Measurements from ENCODE around the gene CDX2. TPM values are rescaled to one million over a fixed set of nuclear protein-coding genes. Genes with fewer than 3 reads are reported as not detected.

The CDX2 gene
- total RNA-seq, 1 experiment from 2014 or later: not detected

DNA sequence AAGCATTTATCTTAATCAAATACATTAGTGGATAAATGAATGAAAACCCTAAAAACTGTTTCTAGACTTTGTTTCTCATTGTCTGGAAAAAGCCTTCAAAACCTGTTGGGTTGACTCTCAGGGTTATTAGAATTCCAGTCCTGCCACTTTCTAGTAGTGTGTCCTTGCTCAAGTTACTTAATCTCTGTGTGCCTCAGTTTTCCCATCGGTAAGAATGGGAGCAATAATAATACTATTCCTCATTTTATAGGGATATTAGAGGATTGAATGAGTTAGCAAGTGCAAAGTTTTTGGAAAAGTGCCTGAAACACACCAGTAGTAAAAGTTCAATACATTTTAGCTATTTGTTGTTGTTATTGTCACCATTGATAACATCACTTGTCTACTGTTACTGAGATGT is 16.5 kb upstream of the CDX2 start:
- Histone ChIP-seq H3K27me3 (ENCODE audit: control insufficient read depth, insufficient read depth, low read length) (peaks cover 46% of the 10 kb centered on the region), H3K4me3 (ENCODE audit: insufficient read depth, low read depth, low read length) (no peak overlapping the region), H3K36me3 (replicated peaks; ENCODE audit: control insufficient read depth, insufficient read depth, low read length) (no peaks in the 10 kb centered on the region)
- DNase-seq: no peak

DNA sequence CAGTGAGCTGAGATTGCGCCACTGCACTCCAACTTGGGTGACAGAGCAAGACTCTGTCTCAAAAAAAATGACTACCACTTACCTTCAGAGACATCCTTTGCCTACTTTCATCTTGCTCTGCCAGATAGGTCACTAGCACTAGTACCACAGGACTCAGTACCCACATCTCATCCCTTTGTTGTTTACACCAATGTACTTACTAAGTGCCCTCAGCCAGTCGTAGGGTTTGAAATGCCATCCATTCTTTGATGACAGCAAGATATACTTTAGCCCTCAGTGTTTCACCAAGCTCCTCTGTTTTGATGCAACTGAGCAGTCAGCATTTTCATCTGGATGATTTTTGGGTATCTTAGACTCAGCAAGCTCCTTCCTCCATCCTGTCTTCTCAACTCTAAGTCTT is 13.2 kb upstream of the CDX2 start:
- DNase-seq: no peak
- peaks cover 78% of the 10 kb centered on the region for H3K27me3 ChIP-seq (ENCODE audit: control insufficient read depth, insufficient read depth, low read length)
- no peaks in the 10 kb centered on the region for H3K36me3 ChIP-seq (replicated peaks; ENCODE audit: control insufficient read depth, insufficient read depth, low read length)

DNA sequence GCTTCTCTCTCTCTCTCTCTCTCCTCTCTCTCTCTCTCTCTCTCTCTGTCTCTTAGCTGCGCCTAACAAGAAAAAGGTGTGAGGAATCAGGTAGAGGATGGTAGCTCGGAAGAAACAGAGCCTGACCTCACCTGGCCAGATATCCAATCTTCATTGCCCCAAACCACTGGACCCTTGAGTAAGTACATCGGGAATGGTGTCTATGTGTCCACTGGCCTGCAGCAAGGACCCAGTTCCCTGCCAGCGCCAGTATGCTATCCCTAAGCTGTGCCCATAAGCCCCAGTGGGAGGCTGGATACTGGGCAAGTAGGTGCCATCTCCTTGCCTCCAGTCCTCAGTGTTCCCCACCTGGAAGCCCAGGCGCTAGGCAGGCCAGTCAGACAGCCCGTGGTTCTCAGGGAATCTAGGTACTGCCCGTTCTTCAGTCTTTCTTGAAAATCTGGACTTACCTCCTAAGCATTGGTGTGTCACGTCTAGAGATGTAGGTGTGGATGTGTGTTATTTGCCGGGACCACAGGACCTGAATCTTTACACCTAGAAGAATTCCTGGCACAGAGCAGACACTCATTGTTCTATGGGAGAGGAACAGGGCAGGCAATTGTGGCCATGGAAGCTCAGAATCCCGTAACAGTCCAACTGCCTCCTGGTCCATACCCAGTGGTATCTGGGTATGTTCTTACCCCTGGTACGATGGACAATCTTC is 12.0 kb upstream of the CDX2 start:
- DNase-seq: no peak
- no peaks in the 10 kb centered on the region for H3K36me3 ChIP-seq (replicated peaks; ENCODE audit: control insufficient read depth, insufficient read depth, low read length)
- H3K4me3 ChIP-seq (ENCODE audit: insufficient read depth, low read depth, low read length): no peak overlapping the region
- peaks cover 83% of the 10 kb centered on the region for H3K27me3 ChIP-seq (ENCODE audit: control insufficient read depth, insufficient read depth, low read length)

More for the DNA sequence above, 13.2 kb upstream of the CDX2 start:
- no peak overlapping the region for H3K4me3 ChIP-seq (ENCODE audit: insufficient read depth, low read depth, low read length)

DNA sequence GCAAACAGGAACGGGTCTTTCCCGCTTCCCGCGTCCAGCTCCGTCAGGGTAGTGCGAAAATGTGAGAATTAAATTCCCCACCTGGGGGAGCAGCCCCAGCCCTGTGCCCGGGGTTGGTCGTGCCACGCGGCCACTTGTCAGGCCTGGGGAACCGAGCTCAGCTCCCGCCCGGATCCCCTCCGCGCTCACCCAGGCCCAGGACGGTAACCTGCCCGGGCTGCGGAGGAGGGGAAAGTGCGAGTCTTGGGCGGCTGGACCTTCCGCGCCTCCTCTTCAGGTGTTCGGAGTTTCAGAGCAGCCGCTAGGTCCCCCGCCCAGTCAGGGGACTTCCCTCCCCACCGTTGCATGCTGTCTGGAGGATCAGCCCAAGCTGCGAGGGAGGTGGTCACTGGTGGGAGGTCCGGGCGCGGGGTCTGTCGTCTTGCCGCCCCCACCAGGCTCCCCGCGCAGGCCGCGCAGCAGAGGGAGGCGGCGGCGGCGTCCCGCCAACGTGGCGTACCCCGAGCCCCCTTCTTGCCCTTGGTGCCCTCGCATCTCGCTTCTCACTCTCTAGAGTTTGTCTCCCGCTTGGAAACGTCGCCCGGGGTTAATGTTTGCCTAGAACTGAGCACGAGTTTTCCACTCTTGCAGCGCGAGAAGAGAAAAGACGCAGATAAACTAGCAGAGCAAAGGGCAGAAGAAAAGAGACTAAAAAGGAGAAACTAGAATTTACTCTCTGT is 11.3 kb upstream of the CDX2 start:
- Histone ChIP-seq H3K27me3 (ENCODE audit: control insufficient read depth, insufficient read depth, low read length) (peaks cover 87% of the 10 kb centered on the region), H3K36me3 (replicated peaks; ENCODE audit: control insufficient read depth, insufficient read depth, low read length) (no peaks in the 10 kb centered on the region), H3K4me3 (ENCODE audit: insufficient read depth, low read depth, low read length) (no peak overlapping the region)
- peak; percentile 83 for DNase-seq

DNA sequence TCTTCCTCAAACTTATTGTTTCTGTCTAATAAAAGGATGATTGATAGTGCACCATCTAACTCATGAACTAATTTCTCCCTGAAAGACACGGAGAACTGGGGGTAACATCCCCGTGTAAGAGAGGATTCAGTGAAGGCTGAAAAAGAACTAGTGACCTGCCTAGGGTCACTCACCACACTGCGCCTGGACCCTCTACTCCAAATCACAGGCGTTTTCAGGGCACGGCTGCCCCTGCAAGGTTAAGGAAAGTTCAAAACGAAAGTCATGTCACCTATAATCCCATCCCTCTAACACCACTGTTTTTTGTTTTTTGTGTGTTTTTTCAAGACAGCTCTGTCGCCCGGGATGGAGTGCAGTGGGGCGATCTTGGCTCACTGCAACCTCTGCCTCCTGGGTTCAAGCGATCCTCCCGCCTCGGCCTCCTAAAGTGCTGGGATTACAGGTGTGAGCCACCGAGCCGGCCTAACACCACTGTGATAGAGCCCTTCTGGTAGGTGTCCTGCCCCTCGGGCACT is 10.7 kb upstream of the CDX2 start:
- H3K4me3 ChIP-seq (ENCODE audit: insufficient read depth, low read depth, low read length): no peak overlapping the region
- DNase-seq: no peak
- H3K27me3 ChIP-seq (ENCODE audit: control insufficient read depth, insufficient read depth, low read length): peaks cover 93% of the 10 kb centered on the region
- no peaks in the 10 kb centered on the region for H3K36me3 ChIP-seq (replicated peaks; ENCODE audit: control insufficient read depth, insufficient read depth, low read length)

DNA sequence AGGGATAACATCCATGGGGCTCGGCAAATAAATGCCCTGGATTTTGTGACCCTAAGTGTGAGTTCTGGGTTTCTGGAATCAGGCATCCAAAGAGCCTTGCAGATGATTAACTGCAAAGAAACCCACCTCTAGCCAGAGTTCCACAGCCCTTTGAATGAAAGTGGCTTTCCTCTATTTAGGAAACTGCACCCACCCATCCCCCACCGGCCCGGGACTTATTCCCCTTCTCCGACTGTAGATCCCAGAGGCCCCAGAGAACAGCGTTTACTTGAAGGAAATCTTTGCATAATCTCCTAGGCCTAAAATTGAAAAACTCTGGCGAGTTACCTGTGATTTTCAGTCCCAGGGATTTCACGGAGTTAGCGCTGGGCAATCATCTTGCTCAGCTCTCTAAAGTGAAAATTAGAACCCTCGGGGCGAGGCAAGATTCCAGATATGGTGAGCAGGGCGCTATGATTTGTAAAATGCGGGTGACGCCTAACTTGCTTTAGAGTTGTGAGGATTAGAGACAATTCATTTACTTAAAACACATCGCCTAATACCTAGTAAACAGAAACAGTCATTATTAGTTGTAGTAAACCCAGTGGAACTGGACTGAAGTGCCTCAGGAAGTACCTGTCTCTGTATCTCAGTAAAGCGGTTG is 10.0 kb upstream of the CDX2 start:
- DNase-seq: peak; percentile 44
- H3K4me3 ChIP-seq (ENCODE audit: insufficient read depth, low read depth, low read length): no peak overlapping the region
- H3K27me3 ChIP-seq (ENCODE audit: control insufficient read depth, insufficient read depth, low read length): peaks cover 100% of the 10 kb centered on the region
- no peaks in the 10 kb centered on the region for H3K36me3 ChIP-seq (replicated peaks; ENCODE audit: control insufficient read depth, insufficient read depth, low read length)

DNA sequence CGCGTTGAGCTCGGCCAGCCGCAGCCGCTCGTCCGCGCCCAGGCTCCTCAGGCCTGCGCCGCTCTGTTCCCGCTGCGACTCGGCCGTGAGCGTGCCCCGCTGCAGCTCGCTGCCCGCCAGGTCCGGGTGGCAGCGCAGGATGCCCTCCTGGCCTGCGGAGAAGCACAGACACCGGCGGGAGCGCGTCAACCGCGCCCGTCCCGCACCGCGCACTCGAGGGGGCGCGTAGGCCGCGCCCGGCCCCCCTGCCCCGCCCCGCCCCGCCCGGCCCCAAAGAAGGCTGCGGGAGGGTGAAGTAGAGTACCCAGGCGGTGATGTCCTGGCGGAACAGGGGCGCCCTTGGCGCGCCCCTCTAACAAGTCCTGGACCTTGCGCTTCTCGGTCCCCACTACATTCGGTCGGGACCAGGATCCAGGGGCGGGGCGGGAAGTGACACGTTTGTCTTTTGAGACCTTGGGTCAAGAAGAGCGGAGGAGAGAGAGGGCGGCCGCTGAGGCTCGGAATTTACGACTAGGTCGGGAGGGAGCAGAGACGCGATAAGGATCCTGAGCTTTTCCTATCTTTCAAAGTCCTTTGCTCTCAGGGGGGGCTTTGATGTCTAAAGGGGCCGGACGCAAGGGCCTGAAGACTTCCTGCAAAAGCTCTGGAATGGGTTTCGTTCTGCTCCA is 9.3 kb upstream of the CDX2 start:
- DNase-seq: peak; percentile 72
- peak overlapping the region; percentile 10 for H3K4me3 ChIP-seq (ENCODE audit: insufficient read depth, low read depth, low read length)
- no peaks in the 10 kb centered on the region for H3K36me3 ChIP-seq (replicated peaks; ENCODE audit: control insufficient read depth, insufficient read depth, low read length)
- peaks cover 100% of the 10 kb centered on the region for H3K27me3 ChIP-seq (ENCODE audit: control insufficient read depth, insufficient read depth, low read length)

DNA sequence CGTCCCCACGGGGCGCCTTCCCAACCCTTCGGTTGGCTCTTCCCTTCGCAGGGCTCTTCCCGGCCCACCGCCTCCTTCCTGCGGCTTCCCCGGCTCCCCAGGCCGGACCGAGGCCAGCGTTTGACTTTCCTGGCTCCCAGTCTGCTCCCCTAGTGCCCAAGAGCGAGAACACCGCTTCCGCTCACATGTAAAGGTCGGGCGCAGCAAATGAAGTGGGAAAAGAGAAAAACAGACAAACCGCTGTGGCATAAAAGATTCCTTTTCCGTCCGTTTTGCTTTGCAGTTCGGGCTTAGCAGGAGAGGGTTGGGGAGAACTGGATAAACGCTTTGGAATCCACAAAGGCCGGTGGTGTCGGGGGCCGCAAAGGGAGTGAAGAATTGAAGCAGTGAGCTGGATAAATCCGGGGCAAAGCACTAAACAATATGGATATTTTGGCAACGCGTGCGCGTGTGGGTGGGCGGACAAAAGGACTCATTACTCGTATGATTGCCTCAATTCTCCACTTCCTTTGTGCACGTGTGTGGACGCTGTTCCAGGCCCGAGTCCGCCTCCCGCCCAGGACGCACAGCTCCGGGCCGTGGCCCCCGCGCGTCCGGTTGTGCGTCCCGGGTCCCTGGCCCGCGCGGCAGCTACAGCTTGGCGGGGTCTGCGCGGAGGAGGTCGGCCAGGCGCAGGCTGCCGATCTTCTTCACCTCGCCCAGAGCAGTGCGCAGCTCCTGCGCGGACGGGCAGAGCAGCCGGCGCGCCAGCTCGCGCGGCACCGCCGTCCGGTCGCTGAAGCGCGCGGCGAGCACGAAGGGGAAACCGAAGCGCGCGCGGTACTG is 8.6 kb upstream of the CDX2 start:
- DNase-seq: peak; percentile 84
- Histone ChIP-seq H3K27me3 (ENCODE audit: control insufficient read depth, insufficient read depth, low read length) (peaks cover 100% of the 10 kb centered on the region), H3K36me3 (replicated peaks; ENCODE audit: control insufficient read depth, insufficient read depth, low read length) (no peaks in the 10 kb centered on the region), H3K4me3 (ENCODE audit: insufficient read depth, low read depth, low read length) (peak overlapping the region; percentile 10; the same call in 1 of the 2 replicates)

DNA sequence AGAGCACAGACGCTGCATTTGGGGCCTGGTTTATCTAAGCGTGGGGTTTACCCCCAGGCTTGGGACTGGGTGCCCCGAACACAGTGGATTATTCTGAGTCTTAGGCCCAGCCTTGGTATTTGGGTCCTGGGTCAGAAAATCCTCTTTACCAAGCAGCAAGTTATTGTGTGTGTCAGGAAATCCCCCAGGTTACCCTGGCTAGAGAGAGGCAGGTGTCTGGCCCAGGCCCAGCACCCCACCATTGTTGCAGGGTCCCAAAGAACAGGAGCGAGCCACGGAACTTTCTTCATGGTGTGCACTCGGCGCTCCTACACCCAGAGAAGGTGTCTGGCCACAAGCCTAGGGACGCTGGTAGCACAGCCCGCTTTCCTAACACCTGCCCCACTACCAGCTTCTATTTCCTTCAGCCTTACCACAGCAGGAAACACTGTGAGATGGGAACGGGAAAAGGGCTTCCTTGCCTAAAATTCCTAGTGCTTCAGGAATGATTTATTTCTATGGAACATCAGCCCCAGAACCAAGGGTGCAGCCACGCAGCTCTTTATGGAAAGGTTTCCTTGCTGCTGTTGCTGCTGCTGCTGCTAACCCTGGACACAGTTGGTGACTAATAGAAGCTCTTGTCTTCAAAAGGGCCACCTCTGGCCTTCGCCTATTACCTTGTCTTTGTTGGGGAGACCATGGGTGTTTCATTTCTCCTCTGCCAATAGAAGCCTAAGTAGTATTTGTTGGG is 7.4 kb upstream of the CDX2 start:
- Histone ChIP-seq H3K27me3 (ENCODE audit: control insufficient read depth, insufficient read depth, low read length) (peaks cover 100% of the 10 kb centered on the region), H3K36me3 (replicated peaks; ENCODE audit: control insufficient read depth, insufficient read depth, low read length) (no peaks in the 10 kb centered on the region), H3K4me3 (ENCODE audit: insufficient read depth, low read depth, low read length) (no peak overlapping the region)
- no peak for DNase-seq

DNA sequence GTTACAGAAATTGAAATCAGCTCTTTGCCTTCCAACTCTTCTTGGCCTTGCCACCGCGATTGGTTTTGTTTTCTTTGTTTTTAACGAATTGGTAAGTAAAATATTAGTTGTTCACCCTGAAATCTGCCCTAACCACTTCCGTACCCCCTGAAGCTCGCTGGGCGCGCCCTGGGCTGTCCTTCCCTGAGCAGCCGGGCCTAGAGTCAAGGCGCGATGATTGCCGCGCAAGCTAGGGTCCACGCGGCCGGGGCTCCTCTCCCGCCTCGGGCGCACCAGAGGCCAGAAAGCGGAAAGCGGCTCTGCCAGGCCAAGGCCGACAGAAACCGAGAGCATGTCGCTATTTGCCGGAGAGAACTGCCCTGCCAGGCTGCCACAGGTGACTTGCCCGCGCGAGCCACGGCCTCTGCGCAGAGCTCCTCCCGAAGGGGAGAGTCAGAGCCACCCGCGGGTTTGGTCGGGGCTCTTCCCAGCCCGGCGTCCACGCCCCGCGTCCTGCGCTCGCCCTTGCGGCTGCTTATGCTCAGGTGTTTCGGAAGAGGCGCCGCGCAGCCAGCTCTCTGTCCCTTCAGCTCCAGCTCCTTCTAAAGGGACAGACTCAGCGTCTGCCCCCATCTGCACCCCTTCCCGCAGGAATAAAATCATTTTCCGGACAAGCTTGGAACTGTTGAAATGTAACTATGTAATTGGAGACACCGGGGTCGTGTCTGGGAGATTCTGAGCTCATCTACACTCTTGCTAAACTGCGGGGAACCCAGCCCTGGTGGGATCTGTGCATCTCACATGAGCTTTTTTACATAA is 6.6 kb upstream of the CDX2 start:
- H3K36me3 ChIP-seq (replicated peaks; ENCODE audit: control insufficient read depth, insufficient read depth, low read length): no peaks in the 10 kb centered on the region
- H3K4me3 ChIP-seq (ENCODE audit: insufficient read depth, low read depth, low read length): no peak overlapping the region
- H3K27me3 ChIP-seq (ENCODE audit: control insufficient read depth, insufficient read depth, low read length): peaks cover 99% of the 10 kb centered on the region
- DNase-seq: peak; percentile 65

DNA sequence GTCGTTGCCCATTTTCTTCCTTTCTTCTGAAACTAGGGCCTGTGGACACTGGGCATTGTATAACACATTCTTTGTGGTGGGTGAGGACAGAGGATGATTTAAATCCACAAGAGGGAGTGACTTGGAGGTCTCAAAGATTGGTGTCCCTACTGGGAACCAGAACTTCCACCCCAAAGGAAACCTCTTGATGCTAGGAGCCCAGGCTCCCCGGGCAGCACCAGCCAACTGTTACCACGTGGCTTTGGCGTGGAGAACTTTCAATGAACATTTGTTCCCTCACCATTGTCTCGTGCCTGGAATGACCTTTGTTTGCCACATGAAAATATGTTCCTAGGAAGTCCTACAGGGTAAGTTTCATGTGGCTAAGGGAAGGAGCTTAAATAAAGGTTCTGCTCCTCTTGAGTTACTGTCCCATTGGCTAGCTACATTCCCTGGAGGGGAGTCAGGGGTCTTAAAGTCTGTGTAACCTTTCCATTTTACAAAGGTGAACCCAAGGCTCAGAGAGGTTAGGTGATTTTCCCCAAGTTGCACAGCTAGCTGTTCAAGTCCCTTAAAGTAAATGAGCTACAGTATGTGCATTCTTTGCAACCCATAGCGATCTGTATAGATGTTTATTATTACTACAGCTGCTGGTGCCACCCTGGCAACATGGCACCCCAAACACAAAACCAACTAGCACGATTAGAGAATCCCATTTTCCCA is 5.0 kb upstream of the CDX2 start:
- H3K36me3 ChIP-seq (replicated peaks; ENCODE audit: control insufficient read depth, insufficient read depth, low read length): no peaks in the 10 kb centered on the region
- peaks cover 99% of the 10 kb centered on the region for H3K27me3 ChIP-seq (ENCODE audit: control insufficient read depth, insufficient read depth, low read length)
- peak; percentile 51 for DNase-seq
- no peak overlapping the region for H3K4me3 ChIP-seq (ENCODE audit: insufficient read depth, low read depth, low read length)

DNA sequence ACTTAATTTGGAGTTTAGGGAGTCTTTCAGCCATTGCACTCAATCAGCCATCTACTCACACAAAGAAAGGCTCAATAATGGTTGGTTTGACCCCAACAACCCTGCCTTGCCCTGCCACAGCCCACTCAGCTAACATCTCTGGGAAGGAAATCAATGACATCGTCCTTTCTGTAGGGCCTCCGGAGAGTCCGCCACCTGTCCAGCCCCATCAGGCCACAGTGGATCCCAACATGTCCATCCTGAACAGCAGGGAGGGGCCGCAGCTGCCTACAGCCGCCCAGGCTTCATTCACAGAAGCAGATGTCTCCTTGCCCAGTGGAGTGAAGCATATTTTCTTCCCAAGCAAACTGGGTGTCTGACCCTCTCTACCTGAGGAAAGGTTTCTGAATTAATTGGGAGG is 4.2 kb upstream of the CDX2 start:
- Histone ChIP-seq H3K36me3 (replicated peaks; ENCODE audit: control insufficient read depth, insufficient read depth, low read length) (no peaks in the 10 kb centered on the region), H3K4me3 (ENCODE audit: insufficient read depth, low read depth, low read length) (no peak overlapping the region)
- peak; percentile 36 for DNase-seq

More for the DNA sequence above, 4.2 kb upstream of the CDX2 start:
- H3K27me3 ChIP-seq (ENCODE audit: control insufficient read depth, insufficient read depth, low read length): peaks cover 99% of the 10 kb centered on the region
